T follicular helper cell (primary cell): Measurements from ENCODE around the gene DUSP28.
"Not testable (repeated sequence)": the region's sequence is repeated elsewhere in the genome, so short reads cannot be mapped to it uniquely, and the experiment has no call there.

ENCODE experiments used
- DNase-seq: peaks from one replicate; pipeline ENCODE4 v3.0.0-alpha.2; 2020; ENCODE audit warnings: low read depth

The DUSP28 gene

DNA sequence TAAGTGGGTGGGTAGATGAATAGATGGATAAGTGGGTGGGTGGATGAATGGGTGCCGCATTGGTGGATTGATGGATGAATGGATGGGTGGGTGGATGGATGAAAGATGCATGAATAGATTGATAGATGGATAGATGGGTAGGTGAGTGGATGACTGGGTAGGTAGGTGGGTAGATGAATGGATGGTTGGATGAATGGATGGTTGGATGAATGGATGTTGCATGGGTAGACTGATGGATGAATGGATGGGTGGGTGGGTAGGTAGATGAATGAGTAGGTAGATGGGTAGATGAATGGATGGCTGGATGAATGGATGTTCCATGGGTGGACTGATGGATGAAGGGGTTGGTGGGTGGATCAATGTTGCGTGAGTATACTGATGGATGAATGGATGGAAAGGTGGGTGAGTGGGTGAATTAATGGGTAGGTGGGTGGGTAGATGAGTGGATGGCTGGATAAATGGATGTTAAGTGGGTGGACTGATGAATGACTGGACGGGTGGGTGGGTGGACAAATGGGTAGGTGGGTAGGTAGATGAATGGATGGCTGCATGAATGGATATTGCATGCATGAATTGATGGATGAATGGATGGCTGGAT lies 32.9 kb upstream of the DUSP28 start:
- DNase-seq, result no peak

DNA sequence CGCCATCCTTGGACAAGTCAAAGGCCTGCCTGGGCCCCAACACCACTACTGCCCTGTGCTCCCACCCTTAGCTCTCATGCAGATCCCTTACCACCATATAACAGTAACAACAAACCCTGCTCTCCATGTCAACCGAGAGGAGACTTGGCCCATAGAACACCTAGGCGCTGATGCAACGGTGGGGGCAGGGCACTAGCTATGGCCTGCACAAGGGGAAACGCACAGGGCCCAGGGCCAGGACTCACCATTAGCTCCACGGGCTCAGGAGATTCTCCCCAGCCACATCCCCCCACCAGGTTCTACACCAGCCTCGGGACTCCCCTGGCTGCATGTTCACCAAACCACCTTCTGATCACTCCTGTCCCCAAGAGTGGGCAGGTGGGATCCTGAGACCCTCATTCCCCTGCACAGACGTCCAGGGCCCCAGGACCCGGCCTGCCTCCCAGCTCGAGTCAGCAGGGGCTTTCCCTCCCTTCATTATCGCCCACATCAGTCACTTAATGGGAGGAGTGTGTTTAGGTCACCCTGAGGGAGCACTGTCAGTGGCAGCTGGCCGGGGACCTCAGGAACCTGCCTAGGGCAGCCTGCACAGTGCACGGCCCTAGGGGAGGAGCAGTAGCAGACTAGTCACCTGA lies 31.6 kb upstream of the DUSP28 start:
- no peak for DNase-seq

DNA sequence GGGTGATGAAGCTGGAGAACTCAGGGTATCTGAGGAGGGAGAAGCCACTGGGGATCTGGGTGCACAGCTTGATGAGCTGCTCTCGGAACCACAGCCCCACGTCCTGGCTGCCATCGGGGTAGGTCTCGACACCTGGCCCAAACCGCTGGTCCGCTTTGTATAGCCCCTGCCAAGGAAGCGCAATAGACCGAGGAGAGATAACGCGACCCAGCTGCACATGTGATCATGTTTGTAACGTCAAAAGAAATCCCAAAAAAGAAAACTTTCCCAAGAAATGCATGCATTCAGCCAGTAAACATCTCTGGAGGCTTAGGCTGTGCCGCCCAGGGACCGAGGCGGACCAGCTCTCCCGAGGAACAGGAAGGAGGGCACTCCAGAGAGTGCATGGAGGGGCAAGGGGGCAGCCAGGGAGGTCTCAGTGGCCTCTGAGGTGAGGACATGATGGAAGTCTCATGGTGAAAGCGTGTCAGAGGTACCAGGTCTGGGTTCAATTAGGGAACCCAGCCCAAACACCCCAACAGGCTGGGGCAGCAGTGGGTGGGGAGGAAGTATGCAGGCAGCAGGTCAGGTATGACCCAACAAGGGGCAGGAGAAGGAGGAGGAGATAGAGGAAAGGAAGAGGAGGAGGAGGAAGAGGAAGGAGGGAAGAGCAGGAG lies 30.7 kb upstream of the DUSP28 start:
- DNase-seq, result no peak

GRCh38 chr2:240530181-240530580 lies 30.0 kb upstream of the DUSP28 start:
- no peak for DNase-seq

DNA sequence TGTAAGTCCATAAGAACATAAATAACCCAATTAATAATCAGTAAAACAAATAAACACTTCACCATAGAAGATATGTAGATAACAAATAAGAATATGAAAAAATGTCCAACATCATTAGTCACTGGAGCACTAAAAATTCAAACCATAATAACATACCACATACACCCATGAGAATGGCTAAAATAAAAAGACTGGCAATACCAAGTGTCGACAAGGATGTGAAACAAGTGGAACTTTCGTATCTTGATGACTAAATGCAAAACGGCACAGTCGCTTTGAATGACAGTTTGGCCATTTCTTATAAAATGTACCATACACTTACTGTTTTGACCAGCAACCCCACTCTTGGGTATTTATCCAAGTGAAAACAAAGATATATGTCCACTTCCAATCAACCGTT lies 29.1 kb upstream of the DUSP28 start:
- DNase-seq, result no peak

DNA sequence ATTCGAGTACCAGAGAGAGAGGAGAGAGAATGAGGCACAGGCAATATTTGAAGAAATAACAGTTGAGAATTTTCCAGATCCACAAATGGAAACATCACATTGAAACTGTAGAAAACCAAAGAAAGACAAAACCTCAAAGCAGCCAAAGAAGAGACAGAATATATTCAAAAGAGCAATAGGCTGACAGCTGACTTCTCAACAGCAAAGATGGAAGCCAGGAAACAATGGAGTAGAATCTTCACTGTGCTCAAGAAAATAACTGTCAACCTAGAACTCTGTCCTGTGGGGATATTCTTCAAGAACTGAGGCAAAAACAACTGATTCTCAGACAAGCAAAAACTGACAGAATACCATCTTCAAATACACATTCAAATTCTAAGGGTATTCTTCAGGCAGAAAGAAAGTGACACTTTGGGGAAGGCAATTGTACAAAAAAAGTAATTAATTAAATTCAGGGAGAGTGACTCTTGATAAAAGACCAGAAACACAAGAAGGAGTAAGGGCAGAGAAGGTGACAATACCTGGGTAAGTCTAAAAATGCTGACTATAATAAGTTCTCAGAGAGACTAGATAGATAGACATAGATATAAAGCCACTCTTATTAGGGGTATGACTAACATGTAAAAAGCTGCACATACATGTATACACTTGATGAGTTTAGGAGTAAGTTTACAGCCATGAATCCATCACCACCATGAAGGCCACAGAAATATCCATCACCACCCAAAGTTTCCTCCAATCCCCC lies 28.0 kb upstream of the DUSP28 start:
- no peak for DNase-seq

- DNase-seq, result no peak
These were observed 22.0 kb upstream of the DUSP28 start for GRCh38 chr2:240538031-240538780.

DNA sequence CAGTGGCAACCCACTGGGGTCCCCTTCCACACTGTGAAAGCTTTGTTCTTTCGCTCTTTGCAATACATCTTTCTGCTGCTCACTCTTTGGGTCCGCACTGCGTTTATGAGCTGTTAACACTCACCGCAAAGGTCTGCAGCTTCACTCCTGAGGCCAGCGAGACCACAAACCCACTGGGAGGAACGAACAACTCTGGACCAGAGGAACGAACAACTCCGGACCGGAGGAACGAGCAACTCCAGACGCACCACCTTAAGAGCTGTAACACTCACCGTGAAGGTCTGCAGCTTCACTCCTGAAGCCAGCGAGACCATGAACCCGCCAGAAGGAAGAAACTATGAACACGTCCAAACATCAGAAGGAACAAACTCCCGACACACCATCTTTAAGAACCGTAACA lies 21.1 kb upstream of the DUSP28 start:
- not testable (repeated sequence) for DNase-seq

DNA sequence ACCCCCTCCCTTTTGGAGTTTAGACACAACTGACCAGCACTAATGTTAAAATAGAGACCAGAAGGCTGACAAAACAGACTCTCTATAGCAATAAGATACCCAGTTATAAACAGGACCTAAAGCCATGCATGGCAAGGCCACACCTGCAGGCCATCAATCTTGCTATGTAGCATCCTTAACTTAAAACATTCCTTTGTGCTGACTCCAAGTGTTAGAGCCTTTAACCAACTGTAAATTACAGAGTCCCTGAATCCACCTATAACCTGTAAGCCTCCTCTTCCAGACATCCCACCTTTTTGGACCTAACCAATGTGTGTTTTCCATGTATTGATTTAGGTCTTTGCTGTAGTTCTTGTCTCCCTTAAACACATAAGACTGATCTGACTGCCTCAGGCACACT lies 20.3 kb upstream of the DUSP28 start:
- no peak for DNase-seq

- no peak for DNase-seq
These were observed 8.9 kb upstream of the DUSP28 start for GRCh38 chr2:240551288-240551687.

DNA sequence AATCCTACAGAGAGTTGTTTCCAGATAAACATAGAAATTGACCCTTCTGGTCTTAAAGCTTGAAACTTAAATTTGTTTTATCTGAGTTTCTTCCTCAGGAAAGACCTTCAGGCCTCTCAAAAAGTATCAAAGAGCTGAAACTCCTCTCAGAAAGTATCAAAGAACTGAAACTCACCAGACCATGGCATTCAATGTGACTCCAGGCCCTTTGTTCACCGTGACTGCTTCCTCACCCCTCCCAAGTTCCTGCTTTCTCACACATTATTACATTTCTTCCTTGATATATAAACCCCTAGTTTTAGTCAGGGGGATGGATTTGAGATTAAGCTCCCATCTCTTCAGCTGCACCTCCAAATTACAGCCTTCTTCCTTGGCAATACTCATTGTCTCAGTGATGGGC lies 8.3 kb upstream of the DUSP28 start:
- DNase-seq, result no peak

- no peak for DNase-seq
These were observed 6.1 kb upstream of the DUSP28 start for GRCh38 chr2:240553956-240554480.

DNA sequence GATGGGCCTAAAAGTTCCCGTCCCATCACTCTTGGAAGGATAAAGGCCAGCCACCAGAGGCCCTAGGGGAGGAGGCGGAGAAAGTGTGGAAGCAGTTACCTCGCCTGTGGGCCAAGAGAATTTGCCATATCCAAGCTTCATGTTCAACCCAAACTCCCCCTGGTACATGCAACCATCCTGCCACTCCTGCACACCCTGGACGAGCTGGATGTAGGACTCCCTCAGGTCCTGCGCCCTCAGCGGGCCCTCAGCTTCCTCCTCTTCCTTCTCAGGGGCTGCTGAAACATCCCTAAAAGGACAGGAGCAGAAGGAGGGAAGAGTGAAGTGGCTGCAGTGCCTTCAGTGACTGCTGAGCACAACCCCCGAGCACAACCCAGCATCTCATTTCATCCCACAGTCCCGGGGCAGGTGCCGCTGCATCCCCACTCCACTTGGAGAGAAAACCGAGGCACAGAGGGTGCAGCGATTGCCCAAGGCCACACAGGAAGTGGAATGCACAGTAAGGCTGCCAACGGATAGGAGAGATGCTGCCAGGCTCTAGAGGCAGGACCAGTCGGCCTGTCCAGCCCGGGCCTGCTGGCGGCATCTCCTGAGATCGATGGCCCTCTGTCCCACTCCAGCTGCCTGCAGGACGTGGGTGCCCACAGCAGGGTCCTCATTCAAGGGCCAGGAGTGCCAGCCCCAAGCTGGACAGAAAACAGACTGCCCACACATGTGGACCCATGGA lies 5.2 kb upstream of the DUSP28 start:
- no peak for DNase-seq

- DNase-seq, result no peak
These were observed 4.5 kb upstream of the DUSP28 start for GRCh38 chr2:240555541-240556250.

DNA sequence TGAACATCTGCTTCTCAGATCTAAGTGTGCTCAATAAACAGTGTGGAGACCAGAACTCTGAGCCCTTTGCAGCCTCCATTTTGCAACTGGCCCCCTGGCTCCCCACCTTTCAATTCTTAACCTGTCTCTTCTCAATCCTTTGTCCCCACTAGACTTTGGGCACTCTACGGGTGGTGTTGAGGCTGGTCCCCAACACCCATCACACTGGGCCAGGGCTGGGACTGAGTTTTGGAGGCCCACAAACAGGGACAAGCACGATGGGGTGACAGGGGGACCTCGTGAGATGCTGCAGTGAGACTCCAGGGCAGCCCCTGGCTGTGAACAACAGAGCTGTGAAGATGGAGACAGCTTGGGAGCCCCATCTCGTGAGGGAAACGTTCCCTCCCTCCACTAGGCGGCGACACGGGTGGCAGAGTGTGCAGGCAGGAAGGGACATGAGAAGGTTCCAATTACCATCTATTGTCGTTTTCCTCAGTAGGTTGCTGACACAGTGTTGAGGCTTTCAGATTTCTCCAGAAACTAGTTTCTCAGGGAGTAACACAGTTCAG lies 3.5 kb upstream of the DUSP28 start:
- peak; percentile 58 for DNase-seq

DNA sequence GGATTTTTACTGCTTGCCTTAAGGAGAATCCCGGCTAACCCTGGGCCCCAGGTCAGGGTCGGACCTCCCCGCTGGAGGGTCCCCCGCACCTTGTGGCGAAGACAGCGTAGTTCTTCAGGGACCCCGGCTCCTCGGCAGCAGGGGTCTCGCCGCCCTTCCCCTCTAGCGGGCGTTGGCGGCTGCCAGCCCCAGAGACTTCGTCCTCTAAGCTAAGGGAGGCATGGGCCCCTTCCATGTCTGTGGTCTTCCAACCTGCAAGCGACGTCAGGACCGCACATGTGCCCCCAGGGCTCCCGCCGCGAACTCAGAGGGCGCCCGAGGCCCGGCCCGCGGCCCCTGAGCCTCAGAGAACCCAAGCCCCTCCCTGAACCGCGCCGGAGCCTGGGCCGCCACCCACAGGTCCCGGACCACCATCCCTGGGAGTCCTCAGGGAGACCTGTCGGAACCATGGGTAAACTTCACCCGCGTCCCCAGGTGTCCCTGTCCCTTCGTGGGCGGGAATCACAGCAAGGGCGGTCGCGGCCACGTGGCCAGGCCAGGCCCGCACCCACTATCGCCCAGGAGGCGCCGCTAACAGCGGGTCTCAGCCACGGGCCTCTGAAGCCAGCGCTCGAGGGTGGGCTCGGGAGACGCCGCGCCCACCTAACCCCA lies 2.9 kb upstream of the DUSP28 start:
- DNase-seq, result no peak

DNA sequence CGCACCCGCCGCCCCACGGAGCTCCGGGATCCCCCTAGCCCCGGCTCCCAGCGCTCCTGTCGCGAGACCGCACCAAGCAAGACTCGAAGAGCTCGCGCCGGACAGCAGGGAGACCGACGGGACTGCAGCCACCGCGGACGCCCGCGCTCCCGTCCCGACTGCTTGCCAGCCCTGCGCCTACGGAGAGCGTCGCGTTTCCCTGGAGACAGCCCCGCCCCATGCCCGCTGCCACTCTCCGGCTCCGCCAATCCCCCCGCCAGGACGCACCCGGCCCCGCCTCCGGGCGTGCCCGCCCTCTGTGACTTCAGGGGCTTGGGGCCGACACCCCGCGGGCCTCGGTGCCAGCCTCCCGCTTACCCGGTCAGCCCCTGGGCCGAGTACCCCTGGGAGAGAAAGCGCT lies 2.3 kb upstream of the DUSP28 start, which contains the start of gene ANKMY1:
Gene ANKMY1, minus strand, starts transcription at position 181 of the 400 bp plus-strand sequence. CDS start 653 bp downstream, outside the sequence.
- peak; percentile 48 for DNase-seq

DNA sequence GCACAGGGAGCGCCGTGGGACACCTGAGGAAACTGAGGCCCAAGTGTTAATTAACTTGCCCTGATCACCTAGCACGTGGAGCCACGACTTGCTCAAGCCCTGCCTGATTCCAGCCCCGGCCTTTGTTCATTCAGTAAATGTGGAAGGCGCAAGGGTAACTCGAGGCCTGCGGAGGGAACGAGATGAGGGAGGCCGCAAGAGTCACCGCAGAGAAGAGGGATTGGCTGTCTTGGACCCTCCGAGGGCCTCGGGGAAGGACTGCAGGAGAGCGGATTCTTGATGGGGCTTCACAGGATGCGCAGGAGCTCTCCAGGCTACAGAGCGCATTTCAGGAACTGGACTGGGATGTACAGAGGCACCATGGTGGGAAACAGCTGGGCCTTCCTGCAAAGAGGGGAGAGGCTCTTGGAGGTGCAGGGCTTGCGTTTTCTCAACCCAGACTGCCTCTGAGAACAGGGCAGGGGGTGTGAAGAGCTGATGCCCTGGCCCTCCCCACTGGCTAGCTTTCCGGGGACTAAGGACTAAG lies 1.9 kb upstream of the DUSP28 start:
- no peak for DNase-seq

DNA sequence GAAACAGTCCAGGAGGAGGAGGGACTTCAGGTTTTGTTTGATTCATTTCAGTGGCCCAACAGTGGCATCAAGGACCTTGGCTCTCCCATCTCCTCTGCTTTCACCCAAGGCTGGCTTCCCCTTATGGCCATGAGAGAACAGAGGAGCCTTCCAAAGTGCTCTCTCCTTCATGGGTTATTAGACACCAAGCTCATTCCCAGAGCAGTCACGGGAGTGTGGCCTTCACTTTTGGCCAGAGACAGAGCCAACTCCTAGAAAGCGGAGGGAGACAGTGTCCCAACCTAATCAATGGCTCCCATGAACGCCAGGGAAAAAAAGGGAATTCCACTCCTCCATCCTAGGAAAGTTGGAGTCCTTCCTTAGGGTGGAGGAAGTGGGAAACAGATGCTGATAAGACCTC lies 871 bp upstream of the DUSP28 start:
- DNase-seq, result no peak
